Measurements from ENCODE around the gene SCT.

The SCT gene

GRCh38 chr11:581752-582151 is 45.2 kb downstream of the SCT start:
- no peak overlapping the region for H3K9ac ChIP-seq (ENCODE audit: insufficient read length)
- no peak overlapping the region for H3K27ac ChIP-seq
- H3K9me3 ChIP-seq (ENCODE audit: low read depth, low read length) = no peaks in the 10 kb centered on the region
- peaks cover 29% of the 10 kb centered on the region; the same call in 1 of the 2 replicates for H3K36me3 ChIP-seq (ENCODE audit: insufficient read depth, low read length)
- TF ChIP-seq POLR2AphosphoS5 (IDR thresholded peaks at IDR 0.05; ENCODE audit: borderline replicate concordance, low read depth, low read length) (no peak), FOXP2 (optimal IDR thresholded peaks at IDR 0.05; ENCODE audit: control extremely low read depth, extremely low read length, insufficient read depth) (no peak), EZH2 (IDR thresholded peaks at IDR 0.05) (no peak)
- no peak for DNase-seq (ENCODE audit: low read depth, low spot score)
- no peak overlapping the region for H3K4me3 ChIP-seq

DNA sequence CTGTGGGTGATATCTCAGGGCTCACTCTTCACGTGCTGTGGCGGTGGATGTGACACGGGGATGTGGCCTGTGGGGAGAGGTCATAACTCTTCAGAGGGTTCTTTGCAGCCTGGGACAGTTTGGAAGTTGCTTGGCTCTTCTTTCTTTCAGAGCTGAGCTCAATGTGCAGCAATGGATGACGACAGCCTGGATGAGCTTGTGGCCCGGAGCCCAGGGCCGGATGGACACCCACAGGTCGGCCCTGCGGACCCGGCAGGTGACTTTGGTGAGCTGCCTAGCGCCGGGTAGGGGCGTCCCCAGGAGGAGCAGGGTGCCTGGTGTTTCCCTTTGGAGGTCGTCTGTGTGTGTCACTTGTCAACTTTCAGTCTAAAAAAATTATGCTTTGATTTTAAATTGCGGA is 45.6 kb downstream of the SCT start:
- no peak overlapping the region for H3K9ac ChIP-seq (ENCODE audit: insufficient read length)
- H3K4me3 ChIP-seq = no peak overlapping the region
- peaks cover 25% of the 10 kb centered on the region; the same call in 1 of the 2 replicates for H3K36me3 ChIP-seq (ENCODE audit: insufficient read depth, low read length)
- no peak overlapping the region for H3K27ac ChIP-seq
- TF ChIP-seq EZH2 (IDR thresholded peaks at IDR 0.05) (no peak), FOXP2 (optimal IDR thresholded peaks at IDR 0.05; ENCODE audit: control extremely low read depth, extremely low read length, insufficient read depth) (no peak), POLR2AphosphoS5 (IDR thresholded peaks at IDR 0.05; ENCODE audit: borderline replicate concordance, low read depth, low read length) (no peak)
- no peaks in the 10 kb centered on the region for H3K9me3 ChIP-seq (ENCODE audit: low read depth, low read length)
- no peak for DNase-seq (ENCODE audit: low read depth, low spot score)

GRCh38 chr11:579830-580601 is 47.0 kb downstream of the SCT start:
- Histone ChIP-seq H3K9ac (ENCODE audit: insufficient read length) (no peak overlapping the region), H3K36me3 (ENCODE audit: insufficient read depth, low read length) (peaks cover 21% of the 10 kb centered on the region; the same call in 1 of the 2 replicates), H3K9me3 (ENCODE audit: low read depth, low read length) (no peaks in the 10 kb centered on the region), H3K27ac (no peak overlapping the region), H3K4me3 (no peak overlapping the region)
- DNase-seq (ENCODE audit: low read depth, low spot score) = no peak
- TF ChIP-seq EZH2 (IDR thresholded peaks at IDR 0.05) (no peak), POLR2AphosphoS5 (IDR thresholded peaks at IDR 0.05; ENCODE audit: borderline replicate concordance, low read depth, low read length) (no peak), FOXP2 (optimal IDR thresholded peaks at IDR 0.05; ENCODE audit: control extremely low read depth, extremely low read length, insufficient read depth) (no peak)

DNA sequence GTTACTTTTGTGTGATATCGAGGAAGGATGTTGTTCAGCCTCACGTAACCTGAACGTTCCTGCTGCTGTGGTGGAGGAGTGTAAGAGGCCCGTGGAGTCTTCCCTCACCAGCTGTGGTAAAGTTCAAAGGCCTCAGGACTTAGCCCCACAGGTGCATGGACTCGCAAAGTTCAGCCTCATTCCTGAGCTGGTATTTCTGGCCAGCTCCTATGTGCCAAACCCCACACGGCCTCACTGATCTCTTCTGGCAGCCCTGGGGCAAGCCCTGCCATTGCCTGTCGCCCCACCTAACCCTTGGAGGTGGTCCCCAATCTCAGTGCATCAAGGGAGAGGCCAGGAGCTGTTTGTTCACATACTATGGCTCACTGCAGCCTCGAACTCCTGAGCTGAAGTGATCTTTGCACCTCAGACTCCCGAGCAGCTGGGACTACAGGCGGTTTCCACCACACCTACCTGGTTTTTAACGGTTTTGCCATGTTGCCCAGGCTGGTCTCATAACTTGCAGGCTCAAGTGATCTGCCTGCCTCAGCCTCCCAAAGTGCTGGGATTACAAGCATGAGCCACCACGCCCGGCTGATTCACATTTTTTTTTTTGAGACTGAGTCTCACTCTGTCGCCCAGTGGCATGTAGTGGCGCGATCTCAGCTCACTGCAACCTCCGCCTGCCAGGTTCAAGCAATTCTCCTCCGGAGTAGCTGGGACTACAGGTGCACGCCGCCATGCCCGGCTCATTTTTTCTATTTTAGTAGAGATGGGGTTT is 48.5 kb downstream of the SCT start:
- peak overlapping the region; percentile 96 for H3K4me3 ChIP-seq
- no peak overlapping the region for H3K27ac ChIP-seq
- no peak for TF ChIP-seq FOXP2 (optimal IDR thresholded peaks at IDR 0.05; ENCODE audit: control extremely low read depth, extremely low read length, insufficient read depth)
- TF ChIP-seq POLR2AphosphoS5 (IDR thresholded peaks at IDR 0.05; ENCODE audit: borderline replicate concordance, low read depth, low read length) = no peak
- TF ChIP-seq EZH2 (IDR thresholded peaks at IDR 0.05) = no peak
- DNase-seq (ENCODE audit: low read depth, low spot score) = no peak
- no peaks in the 10 kb centered on the region for H3K9me3 ChIP-seq (ENCODE audit: low read depth, low read length)
- H3K9ac ChIP-seq (ENCODE audit: insufficient read length) = peak overlapping the region; percentile 100
- H3K36me3 ChIP-seq (ENCODE audit: insufficient read depth, low read length) = peaks cover 14% of the 10 kb centered on the region; the same call in 1 of the 2 replicates

DNA sequence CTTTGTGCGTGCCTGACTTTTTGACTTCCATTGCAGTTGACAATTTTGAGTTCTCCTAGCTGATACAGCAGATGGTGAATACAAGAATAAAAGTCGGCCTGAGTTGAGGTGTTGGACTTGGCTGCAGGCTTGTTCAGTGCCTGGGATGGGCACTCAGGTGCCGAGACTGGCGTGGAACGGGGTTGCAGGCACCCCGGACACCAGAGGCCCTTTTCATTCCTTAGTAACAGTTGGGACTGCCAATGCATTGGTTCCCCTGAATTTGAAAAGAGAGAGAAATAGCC is 49.4 kb downstream of the SCT start:
- TF ChIP-seq POLR2AphosphoS5 (IDR thresholded peaks at IDR 0.05; ENCODE audit: borderline replicate concordance, low read depth, low read length) (no peak), EZH2 (IDR thresholded peaks at IDR 0.05) (no peak), FOXP2 (optimal IDR thresholded peaks at IDR 0.05; ENCODE audit: control extremely low read depth, extremely low read length, insufficient read depth) (no peak)
- H3K9ac ChIP-seq (ENCODE audit: insufficient read length) = peak overlapping the region; percentile 100
- H3K36me3 ChIP-seq (ENCODE audit: insufficient read depth, low read length) = peaks cover 10% of the 10 kb centered on the region; the same call in 1 of the 2 replicates
- peak overlapping the region; percentile 96 for H3K4me3 ChIP-seq
- no peaks in the 10 kb centered on the region for H3K9me3 ChIP-seq (ENCODE audit: low read depth, low read length)
- no peak overlapping the region for H3K27ac ChIP-seq
- DNase-seq (ENCODE audit: low read depth, low spot score) = no peak

DNA sequence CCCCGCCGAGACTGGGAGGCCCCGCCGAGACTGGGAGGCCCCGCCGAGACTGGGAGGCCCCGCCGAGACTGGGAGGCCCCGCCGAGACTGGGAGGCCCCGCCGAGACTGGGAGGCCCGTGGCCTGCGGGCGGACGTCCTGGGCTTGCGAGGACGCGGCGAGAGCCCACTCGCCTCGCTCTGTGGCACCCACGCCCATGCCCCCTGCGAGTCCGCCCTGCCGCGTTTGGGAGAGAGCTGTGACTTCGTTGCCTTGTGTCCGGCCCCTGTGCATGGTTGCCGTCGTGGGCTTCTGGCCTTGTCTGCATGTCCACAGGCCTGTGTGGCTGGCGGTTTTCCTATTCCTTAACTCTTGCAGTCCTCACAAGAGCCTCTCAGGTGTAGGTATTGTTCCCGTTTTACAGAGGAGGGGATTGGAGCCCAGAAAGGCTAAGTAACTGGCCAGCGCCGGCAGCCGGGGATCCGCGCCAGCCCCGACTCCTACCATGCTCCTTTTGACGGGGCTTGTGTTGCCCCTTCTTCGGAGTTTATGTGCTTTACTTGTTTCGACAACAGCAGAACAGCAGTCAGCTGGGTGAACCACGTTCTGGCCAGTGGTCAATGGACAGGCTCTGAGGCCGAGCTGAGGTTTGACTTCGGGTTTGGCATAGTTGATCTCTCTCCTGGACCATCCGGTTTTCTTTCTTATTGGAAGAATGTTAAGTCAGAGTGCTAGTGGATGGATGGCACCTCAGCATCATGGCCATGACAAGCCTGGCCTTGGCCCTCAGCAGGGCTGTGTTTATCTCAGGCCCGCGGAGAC is 50.0 kb downstream of the SCT start:
- H3K9ac ChIP-seq (ENCODE audit: insufficient read length) = peak overlapping the region; percentile 100
- no peak for TF ChIP-seq EZH2 (IDR thresholded peaks at IDR 0.05)
- no peak for TF ChIP-seq POLR2AphosphoS5 (IDR thresholded peaks at IDR 0.05; ENCODE audit: borderline replicate concordance, low read depth, low read length)
- peak overlapping the region; percentile 19; the same call in 1 of the 2 replicates for H3K27ac ChIP-seq
- no peaks in the 10 kb centered on the region for H3K9me3 ChIP-seq (ENCODE audit: low read depth, low read length)
- no peak for DNase-seq (ENCODE audit: low read depth, low spot score)
- peaks cover 10% of the 10 kb centered on the region; the same call in 1 of the 2 replicates for H3K36me3 ChIP-seq (ENCODE audit: insufficient read depth, low read length)
- H3K4me3 ChIP-seq = peak overlapping the region; percentile 96
